CD4-positive, alpha-beta T cell treated with Interleukin-15 for 4 hours (primary cell): ENCODE results near the gene PTTG1IP.

Source experiments
- DNase-seq: peaks from one replicate; pipeline ENCODE4 v3.0.0-alpha.2; 2020; ENCODE audit warnings: low spot score

The PTTG1IP gene

GRCh38 chr21:44865561-44866280 is 7.8 kb downstream of the PTTG1IP start:
- no peak for DNase-seq

- no peak for DNase-seq
These were observed 10.4 kb downstream of the PTTG1IP start for GRCh38 chr21:44862869-44863685.

- no peak for DNase-seq
These were observed 14.7 kb downstream of the PTTG1IP start for GRCh38 chr21:44858791-44859190.

- DNase-seq: no peak
These were observed 15.2 kb downstream of the PTTG1IP start for GRCh38 chr21:44858291-44858690.

GRCh38 chr21:44857127-44857892 is 16.2 kb downstream of the PTTG1IP start:
- no peak for DNase-seq

GRCh38 chr21:44856131-44856530 is 17.4 kb downstream of the PTTG1IP start:
- DNase-seq: no peak

- DNase-seq: no peak
These were observed 17.9 kb downstream of the PTTG1IP start for GRCh38 chr21:44855572-44855971.

- no peak for DNase-seq
These were observed 18.6 kb downstream of the PTTG1IP start for GRCh38 chr21:44854664-44855446.

GRCh38 chr21:44854391-44854663 is 19.2 kb downstream of the PTTG1IP start:
- no peak for DNase-seq

- no peak for DNase-seq
These were observed 19.7 kb downstream of the PTTG1IP start for GRCh38 chr21:44853601-44854390.

- no peak for DNase-seq
These were observed 22.4 kb downstream of the PTTG1IP start for GRCh38 chr21:44850905-44851657.

- no peak for DNase-seq
These were observed 23.2 kb downstream of the PTTG1IP start for GRCh38 chr21:44850208-44850800.

- DNase-seq: no peak
These were observed 23.8 kb downstream of the PTTG1IP start for GRCh38 chr21:44849616-44850130.

- no peak for DNase-seq
These were observed 24.5 kb downstream of the PTTG1IP start for GRCh38 chr21:44848821-44849521.

- no peak for DNase-seq
These were observed 26.0 kb downstream of the PTTG1IP start for GRCh38 chr21:44847261-44848056.

- DNase-seq: peak; percentile 20
These were observed 26.8 kb downstream of the PTTG1IP start for GRCh38 chr21:44846485-44847260.

GRCh38 chr21:44846224-44846484 is 27.3 kb downstream of the PTTG1IP start:
- no peak for DNase-seq
